H7 (cell line): Measurements from ENCODE around the gene BRD3. TPM values are rescaled to one million over a fixed set of nuclear protein-coding genes. Genes with fewer than 3 reads are reported as not detected.
A peak's percentile ranks its signal among the peaks of the same experiment; 100 is the strongest.

ENCODE experiments used
- DNase-seq: peaks from one replicate; pipeline ENCODE4 v3.0.0; 2012
- H3K27me3 ChIP-seq: 2 replicates; pipeline ENCODE4 v1.6.0; 2011; ENCODE audit warnings: mild to moderate bottlenecking, low read length; ENCODE audit not compliant: control insufficient read depth, insufficient read depth
- H3K36me3 ChIP-seq: replicated peaks from 2 replicates; pipeline ENCODE4 v1.5.1; 2011; ENCODE audit warnings: low read length; ENCODE audit not compliant: control insufficient read depth, insufficient read depth
- H3K4me3 ChIP-seq: 2 replicates; pipeline ENCODE4 v1.5.1; 2011; ENCODE audit warnings: low read depth, mild to moderate bottlenecking, control low read depth, low read length, moderate library complexity; ENCODE audit not compliant: insufficient read depth
- total RNA-seq: library from RNA; depleted of rRNA; stranded (reverse); fragments of >200 nt; shearing (Covaris generic); gene quantifications from 2 replicates; pipeline ENCODE4 v1.2.3, GENCODE V29; 2014

BRD3 gene
- total RNA-seq, 1 experiment from 2014 or later, result 9.4 TPM

GRCh38 chr9:134007571-134007970 lies 60.3 kb downstream of the BRD3 start:
- DNase-seq, result no peak
- Histone ChIP-seq H3K27me3 (no peaks in the 10 kb centered on the region), H3K4me3 (no peak overlapping the region), H3K36me3 (no peaks in the 10 kb centered on the region)

DNA sequence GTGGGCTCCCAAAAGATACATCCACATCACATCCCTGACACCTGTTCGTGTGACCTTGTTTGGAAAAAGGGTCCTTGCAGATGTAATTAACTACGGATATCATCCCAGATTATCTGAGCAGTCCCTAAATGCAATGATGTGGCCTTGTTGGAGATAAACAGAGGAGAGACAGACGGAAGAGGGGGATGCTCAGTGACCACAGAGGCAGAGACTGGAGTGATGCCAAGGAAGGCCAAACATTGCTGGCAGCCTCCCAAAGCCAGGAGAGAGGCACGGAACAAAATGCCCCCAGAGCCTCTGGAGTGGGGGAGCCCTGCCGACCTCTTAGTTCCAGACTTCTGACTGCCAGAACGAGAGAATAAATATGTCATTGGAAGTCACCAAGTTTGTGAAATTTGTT lies 60.7 kb downstream of the BRD3 start:
- no peaks in the 10 kb centered on the region for H3K36me3 ChIP-seq
- H3K4me3 ChIP-seq, result no peak overlapping the region
- no peak for DNase-seq
- H3K27me3 ChIP-seq, result no peaks in the 10 kb centered on the region

- no peaks in the 10 kb centered on the region for H3K27me3 ChIP-seq
- no peak for DNase-seq
- no peak overlapping the region for H3K4me3 ChIP-seq
- no peaks in the 10 kb centered on the region for H3K36me3 ChIP-seq
Measured at GRCh38 chr9:134005381-134005780, 62.4 kb downstream of the BRD3 start.

- Histone ChIP-seq H3K4me3 (no peak overlapping the region), H3K27me3 (no peaks in the 10 kb centered on the region), H3K36me3 (no peaks in the 10 kb centered on the region)
- no peak for DNase-seq
Measured at GRCh38 chr9:134004881-134005280, 62.9 kb downstream of the BRD3 start.

DNA sequence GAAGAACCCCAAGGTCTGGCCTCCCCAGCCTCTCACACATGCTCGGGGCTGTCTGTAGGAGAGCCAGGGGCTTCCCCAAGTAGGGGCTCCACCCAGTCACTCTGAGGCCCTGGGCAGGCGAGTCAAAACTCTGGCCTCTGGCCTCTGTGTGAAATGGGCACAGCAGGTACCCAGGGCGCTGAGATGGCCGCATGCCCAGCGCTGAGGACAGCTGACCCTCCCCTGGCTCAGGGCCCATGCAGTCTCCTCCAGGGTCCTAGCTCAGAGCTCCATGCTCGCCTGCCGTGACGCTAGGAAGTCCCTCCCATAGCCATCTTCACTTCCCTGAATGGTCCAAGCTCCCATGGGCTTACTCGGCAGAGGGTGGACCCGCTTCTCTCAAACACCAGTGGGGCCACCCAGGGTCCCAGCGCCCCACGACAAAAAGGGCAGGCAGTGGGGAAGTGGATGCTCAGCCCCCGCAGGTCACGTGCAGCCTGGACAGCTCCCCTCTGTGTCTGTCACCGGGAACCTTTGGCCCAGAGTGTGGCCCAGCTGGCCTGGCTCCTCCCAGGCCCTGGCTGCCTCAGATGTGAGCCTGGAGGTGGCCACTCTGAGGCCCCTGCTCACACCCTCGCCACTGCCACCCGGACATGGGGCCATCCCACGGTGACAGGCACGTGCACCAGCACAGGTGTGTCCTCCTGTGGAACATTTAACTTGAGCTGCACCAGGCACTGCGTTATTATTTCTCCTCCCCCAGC lies 63.5 kb downstream of the BRD3 start:
- no peak for DNase-seq
- Histone ChIP-seq H3K4me3 (no peak overlapping the region), H3K27me3 (no peaks in the 10 kb centered on the region), H3K36me3 (no peaks in the 10 kb centered on the region)

GRCh38 chr9:134003237-134003636 lies 64.6 kb downstream of the BRD3 start:
- H3K36me3 ChIP-seq, result no peaks in the 10 kb centered on the region
- H3K27me3 ChIP-seq, result no peaks in the 10 kb centered on the region
- H3K4me3 ChIP-seq, result no peak overlapping the region
- DNase-seq, result no peak

DNA sequence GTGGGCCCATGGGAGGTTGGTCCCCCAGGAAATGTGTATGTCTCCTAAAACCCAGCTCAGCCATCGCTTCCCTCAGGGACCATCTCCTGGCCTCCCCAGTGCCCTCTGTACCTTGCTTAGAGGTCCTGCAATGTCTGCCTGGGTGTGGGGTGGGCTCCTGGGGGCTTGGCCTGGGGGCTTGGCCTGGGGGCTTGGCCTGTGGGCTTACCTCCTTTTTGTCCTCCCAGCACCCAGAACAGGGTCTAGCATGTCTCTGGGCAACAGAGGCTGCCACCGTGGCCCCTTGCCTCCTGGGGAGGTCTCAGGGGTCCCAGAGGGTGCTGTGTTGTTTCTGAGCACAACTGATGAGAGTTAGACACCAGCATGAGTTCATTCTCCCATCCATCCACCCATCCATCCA lies 65.0 kb downstream of the BRD3 start:
- Histone ChIP-seq H3K27me3 (no peaks in the 10 kb centered on the region), H3K36me3 (no peaks in the 10 kb centered on the region), H3K4me3 (no peak overlapping the region)
- DNase-seq, result no peak

GRCh38 chr9:133999851-134000265 lies 68.0 kb downstream of the BRD3 start:
- DNase-seq, result no peak
- Histone ChIP-seq H3K36me3 (no peaks in the 10 kb centered on the region), H3K27me3 (no peaks in the 10 kb centered on the region), H3K4me3 (no peak overlapping the region)

DNA sequence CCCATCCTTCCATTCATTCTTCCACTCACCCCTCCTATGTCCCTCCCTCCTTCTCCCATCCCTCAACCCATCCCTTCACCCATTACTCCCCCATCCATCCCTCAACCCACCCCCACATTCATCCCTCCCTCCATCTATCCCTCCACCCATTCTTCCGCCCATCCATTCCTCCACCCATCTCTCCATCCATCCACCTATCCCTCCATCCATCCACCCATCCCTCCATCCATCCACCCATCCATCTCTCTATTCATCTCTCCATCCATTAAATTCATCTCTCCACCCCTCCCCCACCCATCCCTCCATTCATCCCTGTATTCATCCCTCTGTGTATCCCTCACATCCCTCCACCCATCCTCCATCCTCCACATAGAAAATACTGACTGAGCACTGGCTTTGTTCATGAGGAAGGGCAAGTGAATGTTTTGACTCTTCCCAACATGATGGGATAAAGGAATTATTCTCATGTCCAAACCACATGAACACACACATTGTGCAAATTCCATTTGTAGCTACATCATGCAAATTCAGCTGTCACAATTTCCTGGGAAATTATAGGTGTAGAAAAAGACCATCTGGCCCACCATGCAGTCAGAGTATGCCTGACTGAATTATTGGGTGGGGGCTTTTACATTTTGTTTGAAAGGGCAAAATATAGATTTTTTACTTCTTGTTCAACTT lies 68.8 kb downstream of the BRD3 start:
- Histone ChIP-seq H3K4me3 (no peak overlapping the region), H3K36me3 (no peaks in the 10 kb centered on the region), H3K27me3 (no peaks in the 10 kb centered on the region)
- DNase-seq, result no peak

DNA sequence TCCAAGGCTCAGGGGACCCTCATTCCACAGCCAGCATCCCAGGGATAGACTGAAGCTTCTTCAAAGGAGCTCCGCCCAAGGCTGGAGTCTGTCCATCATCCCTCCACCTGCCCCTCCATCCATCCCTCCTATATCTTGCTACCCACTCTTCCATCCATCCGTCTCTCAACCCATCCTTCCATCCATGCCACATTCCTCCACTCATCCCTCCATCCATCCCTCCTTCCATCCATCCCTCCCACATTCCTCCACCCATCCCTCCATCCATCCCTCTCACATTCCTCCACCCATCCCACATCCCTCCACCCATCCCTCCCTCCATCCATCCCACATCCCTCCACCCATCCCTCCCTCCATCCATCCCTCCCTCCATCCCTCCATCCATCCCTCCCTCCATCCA lies 70.2 kb downstream of the BRD3 start:
- no peak overlapping the region for H3K4me3 ChIP-seq
- DNase-seq, result no peak
- no peaks in the 10 kb centered on the region for H3K36me3 ChIP-seq
- no peaks in the 10 kb centered on the region for H3K27me3 ChIP-seq

DNA sequence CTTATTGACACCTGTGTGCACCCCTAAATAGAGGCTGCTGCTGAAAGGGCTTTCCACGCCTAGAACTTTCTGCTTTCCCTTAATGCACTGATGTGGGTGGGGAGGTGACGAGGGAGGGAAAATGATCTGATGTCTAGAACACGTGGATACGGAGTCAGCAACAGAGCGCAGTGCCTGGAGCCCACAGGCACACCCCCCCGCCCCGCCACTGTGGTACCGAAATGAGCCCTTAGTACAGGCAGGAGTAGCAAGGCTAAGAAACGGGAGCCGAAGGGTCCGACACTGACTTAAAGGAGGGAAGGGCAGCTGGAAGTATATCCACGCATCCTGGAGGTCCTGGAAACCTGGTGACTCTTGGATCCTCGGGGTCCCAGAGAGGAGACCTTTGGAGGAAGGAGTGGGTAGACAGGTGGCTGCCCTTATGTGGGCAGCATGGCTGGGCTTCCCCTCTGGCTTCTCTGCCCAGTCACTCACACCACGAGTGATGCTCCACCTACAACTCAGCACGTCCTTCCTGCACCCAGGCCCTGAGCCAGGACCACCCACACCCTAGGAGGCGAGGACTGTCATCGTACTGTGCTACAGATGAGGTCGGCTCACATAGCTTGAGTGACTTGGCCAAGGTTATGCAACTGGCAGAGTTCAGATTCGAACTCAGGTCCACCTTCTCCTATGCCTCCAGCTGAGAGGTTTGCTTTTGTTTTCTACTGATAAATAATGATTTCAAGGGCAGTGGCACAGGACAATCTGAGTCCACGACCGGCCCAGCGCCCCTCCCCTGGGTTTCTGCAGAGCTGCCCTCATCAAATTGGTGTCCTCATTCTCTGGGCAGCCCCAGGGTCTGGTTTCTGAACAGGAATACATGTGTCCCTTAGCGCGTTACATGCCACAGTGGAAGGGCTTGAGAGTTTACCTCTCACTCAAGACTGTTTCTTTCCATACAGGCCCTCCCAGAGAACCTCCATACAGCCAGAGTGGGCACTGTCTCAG lies 71.0 kb downstream of the BRD3 start:
- Histone ChIP-seq H3K27me3 (no peaks in the 10 kb centered on the region), H3K4me3 (no peak overlapping the region), H3K36me3 (no peaks in the 10 kb centered on the region)
- no peak for DNase-seq

- Histone ChIP-seq H3K27me3 (no peaks in the 10 kb centered on the region), H3K4me3 (no peak overlapping the region), H3K36me3 (no peaks in the 10 kb centered on the region)
- peak; percentile 65 for DNase-seq
Measured at GRCh38 chr9:133995012-133995896, 72.6 kb downstream of the BRD3 start.

- Histone ChIP-seq H3K27me3 (no peaks in the 10 kb centered on the region), H3K36me3 (no peaks in the 10 kb centered on the region), H3K4me3 (no peak overlapping the region)
- DNase-seq, result peak; percentile 95
Measured at GRCh38 chr9:133994353-133995011, 73.3 kb downstream of the BRD3 start.
